Limb (tissue), 2 donors: ENCODE data around the gene CALN1.
"Not testable (repeated sequence)": the region's sequence is repeated elsewhere in the genome, so short reads cannot be mapped to it uniquely, and the experiment has no call there.

Source experiments
- DNase-seq, 2 donors: peaks; one replicate each; pipeline ENCODE4 v3.0.0-alpha.2; 2016; ENCODE audit errors: extremely low spot score in 2 of 2

Gene CALN1

DNA sequence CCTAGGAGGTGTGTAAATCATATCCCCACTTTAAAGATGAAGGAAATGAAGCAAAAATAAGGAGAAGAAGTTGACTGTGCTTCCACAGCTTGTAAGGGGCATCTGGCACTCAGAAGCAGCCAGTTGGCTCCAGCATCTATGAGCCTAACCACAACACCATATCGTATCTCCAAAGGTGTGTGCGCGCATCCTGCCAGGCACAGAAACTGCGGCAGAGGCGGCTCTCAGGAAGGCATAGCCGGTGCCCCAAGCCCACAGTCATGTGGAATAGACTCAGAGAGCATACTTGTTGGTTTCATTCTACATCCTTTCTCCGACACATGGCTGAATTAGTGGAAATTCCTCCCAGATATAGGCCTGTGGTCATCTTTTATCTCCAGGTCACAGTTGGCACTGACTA is 423.9 kb downstream of the CALN1 start:
- DNase-seq, result no peak

DNA sequence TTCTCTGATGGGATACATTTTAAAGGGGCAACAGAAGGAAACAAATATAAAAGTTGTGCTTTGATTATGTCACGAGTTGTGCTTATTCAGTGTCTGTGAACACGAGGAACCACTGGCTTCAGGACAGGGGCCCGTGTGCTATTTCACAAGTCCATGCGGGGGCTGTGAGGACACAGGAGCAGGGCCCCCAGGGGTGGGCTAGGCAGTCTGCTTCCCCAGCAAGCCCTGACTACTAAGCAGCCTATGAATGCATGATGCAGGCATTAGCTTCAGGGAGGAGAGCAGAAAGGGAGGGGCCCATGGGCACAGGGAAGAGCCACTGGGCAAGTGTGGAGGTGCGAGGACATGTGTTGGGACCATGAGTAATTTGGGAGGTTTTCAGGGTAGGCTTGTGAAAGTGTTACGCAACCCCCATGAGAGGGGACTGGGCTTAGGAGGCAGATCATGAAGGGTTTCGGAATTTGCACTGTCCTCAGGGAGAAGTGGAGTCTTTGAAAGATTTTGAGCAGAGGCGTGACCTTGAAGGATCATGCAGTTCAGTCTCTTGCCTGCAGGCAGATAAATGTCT is 424.9 kb downstream of the CALN1 start:
- no peak for DNase-seq

GRCh38 chr7:71984348-71984747 is 427.8 kb downstream of the CALN1 start:
- no peak for DNase-seq

DNA sequence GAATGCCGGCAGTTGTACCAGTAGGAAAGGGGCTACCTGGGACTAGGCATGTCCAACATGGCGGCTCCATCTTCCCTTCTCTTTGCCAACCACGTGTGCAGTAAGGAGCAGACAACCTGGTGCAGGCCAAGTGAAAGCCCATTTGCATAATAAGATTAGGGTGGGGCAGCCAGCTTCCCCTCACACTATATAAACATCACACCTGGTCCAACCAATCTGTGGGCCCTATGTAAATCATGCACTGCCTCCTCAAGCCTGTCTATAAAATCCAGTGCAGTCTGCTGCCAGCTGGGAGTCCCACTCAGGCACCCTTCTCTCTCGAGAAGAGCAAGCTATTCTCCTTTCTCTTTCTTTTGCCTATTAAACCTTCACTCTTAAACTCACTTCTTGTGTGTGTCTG is 429.3 kb downstream of the CALN1 start:
- DNase-seq, result no peak

GRCh38 chr7:71976645-71977044 is 435.5 kb downstream of the CALN1 start:
- DNase-seq, result no peak

DNA sequence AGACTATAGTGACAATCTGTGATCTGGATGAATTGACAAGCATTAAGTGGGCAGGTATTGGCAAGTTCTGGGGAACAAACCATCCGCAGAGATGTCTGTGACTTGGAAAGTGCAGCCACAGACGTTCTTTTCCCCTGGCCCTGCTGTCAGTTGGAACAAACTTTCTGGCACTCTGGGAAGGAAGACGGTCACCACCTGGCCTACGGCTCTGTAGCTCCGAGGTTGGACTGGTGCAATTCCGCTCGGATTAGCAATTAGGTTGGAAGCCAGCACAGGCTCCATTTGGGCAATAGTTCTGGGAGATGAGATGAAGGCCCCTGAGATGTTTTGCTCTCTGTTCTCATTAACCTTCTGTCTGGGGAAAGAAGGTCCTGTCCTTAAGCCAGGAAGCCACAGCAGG is 437.5 kb downstream of the CALN1 start:
- DNase-seq, result no peak

DNA sequence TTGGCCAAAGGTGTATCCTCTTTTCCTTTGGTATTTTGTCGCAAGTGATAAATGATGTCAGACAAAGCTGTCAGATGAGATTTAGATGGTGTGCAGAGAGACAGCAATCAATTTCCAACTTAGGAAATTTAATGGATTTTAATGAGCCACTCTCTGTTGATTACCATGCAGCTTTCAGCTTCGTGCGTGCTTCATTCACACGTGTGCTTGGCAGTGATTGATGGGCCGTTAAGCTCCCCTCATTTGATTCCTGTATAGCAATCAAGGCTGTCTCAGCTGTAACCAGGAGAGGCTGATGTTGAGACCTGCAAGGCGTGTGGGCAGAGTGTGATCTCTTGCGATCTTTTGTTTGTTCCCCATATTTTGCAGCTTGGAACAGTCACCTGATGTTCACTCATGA is 439.6 kb downstream of the CALN1 start:
- no peak for DNase-seq

DNA sequence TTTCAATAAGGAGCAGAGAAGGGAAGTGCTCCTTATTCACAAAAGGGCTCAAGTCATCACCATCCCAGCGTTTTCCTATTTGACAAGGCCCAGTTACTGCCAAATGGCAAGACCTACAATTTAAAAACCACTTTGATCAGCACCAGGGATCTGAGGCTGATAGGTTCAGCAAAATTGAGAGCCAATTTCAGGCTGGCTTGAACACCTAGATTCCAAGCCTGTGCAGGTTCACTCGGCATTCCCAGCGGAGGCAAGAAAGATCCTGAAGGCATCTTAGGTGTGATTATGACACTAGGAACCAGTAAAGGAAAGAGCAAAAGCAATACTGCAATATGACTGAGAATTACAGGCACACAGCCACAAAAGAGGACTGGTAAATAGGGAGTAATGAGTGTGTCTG is 441.4 kb downstream of the CALN1 start:
- DNase-seq, result no peak

GRCh38 chr7:71962636-71963035 is 449.5 kb downstream of the CALN1 start:
- no peak for DNase-seq

GRCh38 chr7:71961283-71961682 is 450.9 kb downstream of the CALN1 start:
- no peak for DNase-seq

GRCh38 chr7:71942115-71942514 is 470.0 kb downstream of the CALN1 start:
- no peak for DNase-seq

DNA sequence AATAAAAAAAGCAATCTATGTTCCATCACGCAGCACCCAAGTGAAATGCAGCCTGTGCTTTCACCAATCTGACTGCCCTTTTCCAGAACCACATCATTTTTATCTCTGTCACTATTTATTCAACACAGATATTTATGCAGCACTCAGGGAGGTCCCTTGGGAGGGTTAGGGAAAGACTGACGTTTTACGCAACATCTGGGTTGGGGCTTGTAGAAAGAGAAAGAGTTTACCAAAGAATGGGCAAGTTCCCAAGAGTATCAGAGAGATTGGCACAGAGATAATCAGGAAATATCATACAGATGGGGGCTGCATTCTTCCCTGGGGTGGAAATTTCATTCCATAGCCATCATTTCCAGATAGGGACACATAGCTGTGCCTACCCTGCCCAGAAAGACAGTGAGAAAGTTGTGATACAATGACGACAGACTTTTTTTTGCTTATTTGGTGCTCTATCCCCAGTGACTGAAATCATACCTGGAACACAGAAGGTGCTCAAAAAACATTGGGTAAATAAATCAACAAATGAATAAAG is 474.2 kb downstream of the CALN1 start:
- DNase-seq, result no peak

DNA sequence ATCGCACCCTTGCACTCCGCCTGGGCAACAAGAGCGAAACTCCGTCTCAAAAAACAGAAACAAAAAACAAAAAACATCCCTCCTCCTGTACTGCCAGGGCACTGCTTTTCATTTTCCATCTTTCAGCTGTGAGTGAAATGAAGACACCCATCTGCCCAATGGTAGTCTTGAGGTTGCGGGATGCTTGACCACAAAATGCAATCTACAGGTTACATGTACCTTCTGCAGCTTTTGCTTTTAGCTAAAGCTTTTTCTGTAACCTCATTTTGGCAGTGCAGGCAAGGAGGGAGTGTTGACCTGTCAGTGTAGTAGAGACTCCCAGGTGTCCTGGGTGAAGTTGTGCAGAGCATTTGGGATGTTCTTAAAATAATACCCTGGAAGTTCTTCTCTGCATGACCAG is 476.5 kb downstream of the CALN1 start:
- no peak for DNase-seq

GRCh38 chr7:71933426-71933825 is 478.7 kb downstream of the CALN1 start:
- DNase-seq, result no peak

GRCh38 chr7:71925663-71926062 is 486.5 kb downstream of the CALN1 start:
- DNase-seq, result no peak

DNA sequence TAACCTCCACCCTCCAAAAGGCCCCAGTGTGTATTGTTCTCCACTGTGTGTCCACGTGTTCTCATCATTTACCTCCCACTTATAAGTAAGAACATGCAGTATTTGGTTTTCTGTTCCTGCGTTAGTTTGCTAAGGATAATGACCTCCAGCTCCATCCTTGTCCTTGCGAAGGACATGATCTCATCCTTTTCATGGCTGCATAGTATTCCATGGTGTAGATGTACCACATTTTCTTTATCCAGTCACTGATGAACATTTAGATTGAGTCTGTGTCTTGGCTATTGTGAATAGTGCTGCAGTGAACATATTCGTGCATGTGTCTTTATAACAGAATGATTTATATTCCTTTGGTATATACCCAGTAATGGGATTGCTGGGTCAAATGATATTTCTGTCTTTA is 497.9 kb downstream of the CALN1 start:
- DNase-seq, result not testable (repeated sequence)

GRCh38 chr7:71912476-71912875 is 499.7 kb downstream of the CALN1 start:
- no peak for DNase-seq

GRCh38 chr7:71911051-71911450 is 501.1 kb downstream of the CALN1 start:
- DNase-seq, result no peak

DNA sequence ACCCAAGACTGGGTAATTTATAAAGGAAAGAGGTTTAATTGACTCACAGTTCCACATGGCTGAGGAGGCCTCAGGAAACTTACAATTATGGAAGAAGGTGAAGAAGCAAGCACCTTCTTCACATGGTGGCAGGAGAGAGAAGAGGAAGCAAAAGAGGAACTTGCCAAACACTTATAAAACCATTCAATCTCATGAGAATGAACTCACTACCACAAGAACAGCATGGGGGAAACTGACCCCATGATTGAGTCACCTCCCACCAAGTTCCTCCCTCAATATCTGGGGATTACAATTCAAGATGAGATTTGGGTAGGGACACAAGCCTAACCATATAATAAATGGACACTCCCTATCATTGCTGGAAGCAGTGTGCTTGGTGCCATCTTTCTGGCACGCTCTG is 506.3 kb downstream of the CALN1 start:
- no peak for DNase-seq

GRCh38 chr7:71904484-71904883 is 507.7 kb downstream of the CALN1 start:
- no peak for DNase-seq

DNA sequence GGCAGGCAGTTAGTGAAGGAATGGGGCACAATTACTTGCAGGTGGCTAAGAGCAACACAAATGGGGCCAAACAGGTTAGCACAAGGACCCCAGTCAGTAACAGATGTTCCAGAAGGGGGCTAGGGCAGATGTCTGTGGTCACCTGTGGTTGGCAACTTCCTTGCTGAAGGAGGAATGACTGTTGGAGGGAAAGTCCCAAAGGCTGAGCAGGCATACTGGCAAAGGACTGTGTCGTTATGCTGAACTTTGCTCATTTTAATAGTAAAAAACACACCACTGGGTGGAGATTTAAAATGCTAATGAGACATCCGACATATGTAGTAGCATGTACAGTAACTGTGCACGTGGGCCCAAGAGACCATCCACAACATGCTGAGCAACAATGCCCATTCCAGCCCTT is 511.6 kb downstream of the CALN1 start:
- no peak for DNase-seq

DNA sequence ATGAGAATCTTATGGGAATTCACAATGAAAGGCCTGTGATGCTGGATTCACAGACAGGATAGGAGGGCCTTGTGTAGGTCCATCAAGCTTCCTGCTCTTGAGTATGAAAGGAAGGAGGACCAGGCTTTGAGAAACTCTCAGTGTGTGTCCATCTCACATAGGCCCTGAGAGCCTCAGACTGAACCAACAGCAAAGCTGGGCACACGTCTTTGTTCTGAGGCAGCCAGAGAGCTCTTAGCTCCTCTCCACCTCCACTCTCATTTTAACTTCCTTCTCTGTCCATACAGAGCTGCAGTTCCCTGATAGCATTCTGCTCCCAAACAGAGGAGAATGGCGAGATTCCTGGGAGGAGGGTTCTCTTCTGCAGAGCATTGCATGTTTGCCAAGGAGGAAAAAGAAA is 515.6 kb downstream of the CALN1 start:
- DNase-seq, result no peak

DNA sequence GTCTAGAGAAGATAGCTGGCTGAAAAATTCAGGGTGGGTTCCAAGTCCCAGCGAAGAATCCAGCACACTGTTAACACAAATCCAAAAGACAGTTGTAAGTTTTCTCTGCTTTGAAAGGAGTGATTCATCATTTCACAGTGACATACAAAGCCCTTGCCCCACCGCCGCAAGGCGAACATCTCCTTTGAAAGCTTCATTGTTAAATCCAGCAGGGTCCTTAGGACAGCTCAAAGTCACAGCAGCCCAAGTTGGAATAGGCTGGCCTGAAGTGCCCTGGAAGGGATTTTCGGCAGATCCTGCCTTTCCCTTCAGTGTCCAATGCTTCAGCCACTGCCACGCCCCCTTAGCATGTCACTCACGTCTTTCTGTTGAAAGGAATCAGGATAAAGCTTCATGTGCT is 526.1 kb downstream of the CALN1 start:
- DNase-seq, result no peak

GRCh38 chr7:71885487-71885886 is 526.7 kb downstream of the CALN1 start:
- DNase-seq, result no peak
